SH-SY5Y (cell line): ENCODE data around the gene TPR.

Experiments used
- GATA2 ChIP-seq: IDR thresholded peaks from 2 replicates; pipeline ENCODE4 v1.6.1; 2011; ENCODE audit warnings: mild to moderate bottlenecking, low read depth, low read length
- GATA3 ChIP-seq: IDR thresholded peaks from 2 replicates; pipeline ENCODE4 v1.6.1; 2011; ENCODE audit warnings: low read depth, mild to moderate bottlenecking, low read length, moderate library complexity

- no peak for TF ChIP-seq GATA3
- TF ChIP-seq GATA2: no peak
These were observed 16.8 kb upstream of the TPR start for GRCh38 chr1:186391841-186392240.
